Retinal pigment epithelial cell (primary cell): ENCODE data around the gene TNFRSF14.
"Not testable (repeated sequence)": the region's sequence is repeated elsewhere in the genome, so short reads cannot be mapped to it uniquely, and the experiment has no call there.

Source experiments
- DNase-seq: peaks from one replicate; pipeline ENCODE4 v3.0.0-alpha.2; 2010; ENCODE audit warnings: low read depth
- H3K4me3 ChIP-seq: 2 replicates; pipeline ENCODE4 v1.5.1; 2011; ENCODE audit warnings: mild to moderate bottlenecking, low read length, control low read depth, moderate library complexity
- TF ChIP-seq, protein P1 (sequence below): conservative IDR thresholded peaks from 2 replicates; pipeline ENCODE4 v1.5.1; 2011; ENCODE audit warnings: low read depth, low read length, control low read depth, inconsistent platforms

Gene TNFRSF14

DNA sequence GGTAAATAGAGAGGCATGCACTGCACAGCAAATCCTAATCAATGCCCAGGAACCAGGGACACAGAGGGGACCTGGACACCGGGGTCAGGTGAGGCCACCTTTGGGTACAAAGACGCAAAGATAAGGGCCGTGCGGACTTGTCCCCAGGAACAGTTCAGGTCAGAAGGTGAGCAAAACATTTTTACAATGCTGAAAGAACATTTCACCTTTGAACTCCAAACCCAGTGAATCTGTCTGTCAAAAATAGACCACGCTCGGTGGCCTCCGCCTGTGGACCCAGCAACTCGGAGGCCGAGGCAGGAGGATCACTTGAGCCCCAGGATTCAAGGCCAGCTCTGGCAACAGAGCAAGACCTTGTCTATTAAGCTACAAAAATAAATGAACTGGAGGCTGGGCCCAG is 15.2 kb downstream of the TNFRSF14 start:
- DNase-seq: no peak
- no peak overlapping the region for H3K4me3 ChIP-seq
- TF ChIP-seq, protein P1, sequence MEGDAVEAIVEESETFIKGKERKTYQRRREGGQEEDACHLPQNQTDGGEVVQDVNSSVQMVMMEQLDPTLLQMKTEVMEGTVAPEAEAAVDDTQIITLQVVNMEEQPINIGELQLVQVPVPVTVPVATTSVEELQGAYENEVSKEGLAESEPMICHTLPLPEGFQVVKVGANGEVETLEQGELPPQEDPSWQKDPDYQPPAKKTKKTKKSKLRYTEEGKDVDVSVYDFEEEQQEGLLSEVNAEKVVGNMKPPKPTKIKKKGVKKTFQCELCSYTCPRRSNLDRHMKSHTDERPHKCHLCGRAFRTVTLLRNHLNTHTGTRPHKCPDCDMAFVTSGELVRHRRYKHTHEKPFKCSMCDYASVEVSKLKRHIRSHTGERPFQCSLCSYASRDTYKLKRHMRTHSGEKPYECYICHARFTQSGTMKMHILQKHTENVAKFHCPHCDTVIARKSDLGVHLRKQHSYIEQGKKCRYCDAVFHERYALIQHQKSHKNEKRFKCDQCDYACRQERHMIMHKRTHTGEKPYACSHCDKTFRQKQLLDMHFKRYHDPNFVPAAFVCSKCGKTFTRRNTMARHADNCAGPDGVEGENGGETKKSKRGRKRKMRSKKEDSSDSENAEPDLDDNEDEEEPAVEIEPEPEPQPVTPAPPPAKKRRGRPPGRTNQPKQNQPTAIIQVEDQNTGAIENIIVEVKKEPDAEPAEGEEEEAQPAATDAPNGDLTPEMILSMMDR: no peak

DNA sequence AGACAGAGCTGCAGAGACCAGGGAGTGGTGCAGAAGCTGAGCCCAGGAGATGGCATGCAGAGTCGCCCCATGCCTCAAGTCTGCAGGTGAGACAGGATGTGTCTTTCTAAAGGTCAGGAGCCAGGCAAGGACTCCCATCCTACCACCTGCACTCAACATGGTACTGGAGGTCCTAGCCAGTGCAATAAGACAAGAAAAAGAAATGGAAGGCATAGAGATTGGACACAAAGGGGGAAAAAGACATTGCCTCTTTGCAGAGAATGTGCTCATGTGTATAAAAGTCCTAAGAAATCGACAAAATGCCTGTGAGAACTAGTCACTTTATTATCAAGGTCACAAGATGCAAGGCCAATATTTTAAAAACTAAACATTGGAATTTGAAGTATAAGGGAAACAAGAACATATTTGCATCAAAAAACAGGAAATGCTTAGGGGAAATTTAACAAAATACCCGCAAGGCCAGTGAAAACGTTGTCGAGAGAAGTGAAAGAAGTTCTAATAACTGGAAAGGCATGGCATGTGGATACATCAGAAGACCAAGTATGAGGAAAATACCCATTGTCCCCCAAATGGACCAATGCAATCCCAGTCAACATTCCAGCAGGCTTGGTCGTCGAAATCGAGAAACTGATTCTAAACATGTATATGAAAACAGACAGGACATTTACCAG is 17.2 kb downstream of the TNFRSF14 start:
- TF ChIP-seq, protein P1: no peak
- H3K4me3 ChIP-seq: no peak overlapping the region
- no peak for DNase-seq

DNA sequence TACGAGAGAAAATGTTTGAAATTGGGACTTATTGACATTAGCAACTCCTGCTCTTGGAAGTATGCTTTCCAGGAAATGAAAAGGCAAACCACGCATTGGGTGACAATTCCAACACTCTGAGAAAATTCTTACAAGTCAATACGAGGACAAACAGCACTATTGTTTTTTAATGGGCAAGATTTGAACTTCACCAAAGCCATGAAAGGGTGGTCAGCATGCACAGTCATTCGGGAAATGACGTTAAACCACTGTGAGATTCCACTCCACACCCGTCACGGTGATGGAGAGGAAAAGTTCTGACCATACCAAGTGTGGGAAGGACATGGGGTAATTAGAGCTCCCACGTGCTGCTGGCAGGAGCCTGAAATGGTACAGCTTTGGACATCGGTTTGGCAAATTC is 18.2 kb downstream of the TNFRSF14 start:
- no peak overlapping the region for H3K4me3 ChIP-seq
- TF ChIP-seq, protein P1: no peak
- DNase-seq: no peak

DNA sequence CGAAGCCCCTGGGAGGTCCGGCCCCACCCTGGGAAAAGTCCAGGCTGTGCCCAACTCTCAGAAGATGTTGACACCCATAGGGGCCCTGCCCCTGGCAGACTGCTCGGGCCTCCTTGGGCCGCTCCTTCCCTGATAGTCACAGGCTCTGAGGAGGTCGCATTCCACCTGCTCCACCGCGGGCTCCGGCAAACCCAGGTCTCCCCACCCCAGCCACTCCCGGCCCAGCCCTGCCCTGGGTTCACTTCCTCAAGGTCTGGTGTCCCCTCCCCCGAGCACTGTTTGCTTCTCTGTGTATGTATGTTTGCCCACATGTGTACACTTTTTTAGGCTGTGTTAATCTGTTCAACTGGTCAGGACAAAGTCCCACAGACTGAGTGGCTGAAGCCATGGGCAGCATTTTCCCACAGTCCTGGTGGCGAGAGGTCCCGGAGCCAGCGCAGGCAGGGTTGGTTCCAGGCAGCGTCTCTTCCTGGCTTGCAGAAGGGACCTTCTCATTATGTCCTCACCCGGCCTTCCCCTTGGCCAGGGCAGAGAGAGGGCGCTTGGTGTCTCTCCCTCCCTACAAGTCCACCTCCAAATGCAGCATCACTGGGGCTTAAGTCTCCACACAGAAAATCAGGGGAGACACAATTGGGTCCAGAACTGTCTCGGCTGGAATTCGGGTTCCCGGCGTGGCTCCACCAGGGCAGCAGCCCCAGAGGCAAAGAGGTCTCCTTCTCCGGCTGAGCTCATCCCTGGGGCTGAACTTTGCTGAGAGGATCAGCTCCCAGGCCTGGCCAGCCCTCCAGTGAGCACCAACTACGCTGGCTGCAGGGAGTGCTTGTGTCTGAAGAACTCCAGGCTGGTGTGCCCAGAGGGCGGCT is 19.9 kb downstream of the TNFRSF14 start:
- TF ChIP-seq, protein P1: no peak
- H3K4me3 ChIP-seq: no peak overlapping the region
- DNase-seq: no peak

DNA sequence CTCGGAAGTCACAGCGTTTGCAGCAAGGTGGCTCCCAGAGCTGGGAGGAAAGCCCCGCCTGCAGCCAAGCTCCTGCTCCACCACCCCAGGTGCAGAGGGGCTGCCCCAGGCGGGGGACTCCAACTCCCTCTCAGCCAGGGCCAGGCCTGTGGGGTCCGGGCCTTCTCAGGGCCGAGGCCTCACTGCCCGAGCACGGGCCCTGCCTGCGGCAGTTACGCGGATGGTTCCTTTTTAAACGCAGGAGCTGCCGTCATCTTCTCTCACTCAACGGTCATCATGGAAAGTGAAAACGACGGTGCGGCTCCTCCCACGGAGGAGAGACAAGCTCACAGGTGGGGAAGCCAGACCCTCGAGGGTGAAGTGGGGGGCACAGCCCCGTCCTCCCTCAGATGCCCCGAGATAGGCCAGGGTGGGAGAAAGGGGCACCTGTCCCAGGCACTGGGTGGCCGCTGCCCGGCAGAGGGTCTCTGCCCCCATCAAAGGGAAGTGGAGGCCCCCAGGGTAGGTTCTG is 21.4 kb downstream of the TNFRSF14 start:
- DNase-seq, H3K4me3 ChIP-seq: not testable (repeated sequence)

DNA sequence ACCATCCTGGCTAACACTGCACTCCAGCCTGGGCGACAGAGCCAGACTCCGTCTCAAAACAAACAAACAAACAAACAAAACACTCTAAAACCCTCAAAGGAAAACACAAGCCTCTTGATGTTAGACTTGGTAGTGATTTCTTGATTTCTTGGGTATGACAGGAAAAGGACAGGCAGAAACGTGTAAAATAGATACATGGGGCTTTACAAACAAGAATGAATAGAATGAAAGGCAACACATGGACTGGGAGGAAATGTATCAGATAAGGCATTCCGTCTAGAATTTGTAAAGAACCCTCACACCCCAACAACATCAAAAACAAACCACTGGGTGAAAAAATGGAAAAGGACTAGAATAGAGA is 22.6 kb downstream of the TNFRSF14 start:
- DNase-seq: no peak
- TF ChIP-seq, protein P1: no peak

DNA sequence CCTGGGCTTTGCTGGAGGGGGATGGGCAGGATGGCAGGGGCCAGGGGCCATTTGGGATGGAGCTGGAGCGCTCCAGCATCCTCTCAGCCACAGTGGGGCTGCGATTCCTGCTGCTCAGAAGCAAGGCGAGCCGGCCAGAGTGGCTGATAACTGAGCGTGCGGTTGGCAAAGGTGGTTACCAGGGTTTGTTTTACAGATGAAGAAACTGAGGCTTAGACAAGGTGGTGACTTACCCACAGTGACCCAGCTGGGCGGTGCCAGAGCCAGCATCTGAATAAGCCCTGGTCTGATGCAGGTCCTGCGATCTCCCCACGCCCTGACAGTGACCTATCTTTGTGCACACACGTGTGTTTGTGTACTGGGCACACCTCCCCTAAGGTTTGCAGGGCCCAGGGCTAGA is 24.5 kb downstream of the TNFRSF14 start:
- no peak overlapping the region for H3K4me3 ChIP-seq
- TF ChIP-seq, protein P1: no peak
- no peak for DNase-seq

More for the DNA sequence above, 22.6 kb downstream of the TNFRSF14 start:
- H3K4me3 ChIP-seq: no peak overlapping the region
